ENCODE measurements around the gene GGT1.
"Not testable (repeated sequence)": the region's sequence is repeated elsewhere in the genome, so short reads cannot be mapped to it uniquely, and the experiment has no call there.

- not testable (repeated sequence) for TF ChIP-seq REST (IDR thresholded peaks at IDR 0.05; ENCODE audit: unreplicated experiment); EZH2 (IDR thresholded peaks at IDR 0.05; ENCODE audit: low read depth, unreplicated experiment); CTCF (conservative IDR thresholded peaks at IDR 0.05; ENCODE audit: low read depth in 2 of 2)
Observed at GRCh38 chr22:24645408-24646399, 42.7 kb downstream of the GGT1 start.
